HG03457 (cell line): ENCODE results near the gene VOPP1.

Source experiments
- ATAC-seq: cut with Tn5 transposase; IDR thresholded peaks from one replicate; pipeline ENCODE4 v1.9.1; 2021; ENCODE audit warnings: moderate number of reproducible peaks; ENCODE audit not compliant: unreplicated experiment

The VOPP1 gene

DNA sequence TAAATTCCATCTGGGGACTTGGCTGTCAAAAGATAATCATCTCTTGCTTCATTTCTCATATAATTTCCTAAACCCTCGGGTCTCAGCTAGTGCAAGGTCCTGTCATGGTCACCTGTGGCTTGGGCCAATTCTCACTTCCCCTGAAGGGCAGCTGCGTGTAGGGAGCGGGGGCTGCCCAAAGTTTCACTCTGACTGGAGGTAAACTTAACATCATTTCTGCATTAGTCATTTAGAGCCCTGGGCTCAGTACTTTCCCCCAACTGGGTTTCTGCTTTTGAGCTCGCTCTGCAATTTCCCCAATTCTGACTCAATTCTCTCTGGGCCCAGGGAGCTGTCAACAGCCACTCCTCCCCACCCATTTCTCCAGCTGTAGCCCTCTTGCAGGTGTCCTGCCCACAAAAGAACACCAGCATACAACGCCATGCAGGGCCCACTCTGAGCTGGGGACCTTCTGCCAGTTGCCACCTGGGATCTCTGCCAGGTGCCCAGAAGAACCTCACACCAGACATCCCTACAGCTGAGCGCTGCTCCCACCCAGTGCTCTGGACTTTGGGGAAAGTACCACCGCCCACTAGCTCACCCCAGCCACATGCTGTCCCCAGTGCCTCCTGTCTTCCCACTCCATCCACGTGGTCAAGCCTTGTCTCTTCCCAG, 37.9 kb downstream of the VOPP1 start:
- ATAC-seq = peak; percentile 57

DNA sequence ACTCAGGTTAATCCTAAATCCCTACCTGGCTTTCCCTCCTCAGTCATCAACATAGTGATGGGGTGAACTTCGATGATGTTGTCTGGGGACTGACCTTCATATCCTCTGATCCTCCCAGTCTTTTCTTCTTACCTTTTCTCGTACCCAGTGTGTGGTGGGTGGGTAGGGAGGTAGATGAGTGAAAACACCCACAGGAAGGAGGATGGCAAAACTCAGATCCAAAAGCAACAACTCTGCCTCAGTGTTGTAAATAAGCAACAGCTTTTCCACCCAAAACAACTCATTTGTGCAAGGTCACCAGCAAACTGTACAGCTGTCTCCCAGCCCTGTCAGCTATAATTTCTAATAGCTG, 38.6 kb downstream of the VOPP1 start:
- no peak for ATAC-seq

DNA sequence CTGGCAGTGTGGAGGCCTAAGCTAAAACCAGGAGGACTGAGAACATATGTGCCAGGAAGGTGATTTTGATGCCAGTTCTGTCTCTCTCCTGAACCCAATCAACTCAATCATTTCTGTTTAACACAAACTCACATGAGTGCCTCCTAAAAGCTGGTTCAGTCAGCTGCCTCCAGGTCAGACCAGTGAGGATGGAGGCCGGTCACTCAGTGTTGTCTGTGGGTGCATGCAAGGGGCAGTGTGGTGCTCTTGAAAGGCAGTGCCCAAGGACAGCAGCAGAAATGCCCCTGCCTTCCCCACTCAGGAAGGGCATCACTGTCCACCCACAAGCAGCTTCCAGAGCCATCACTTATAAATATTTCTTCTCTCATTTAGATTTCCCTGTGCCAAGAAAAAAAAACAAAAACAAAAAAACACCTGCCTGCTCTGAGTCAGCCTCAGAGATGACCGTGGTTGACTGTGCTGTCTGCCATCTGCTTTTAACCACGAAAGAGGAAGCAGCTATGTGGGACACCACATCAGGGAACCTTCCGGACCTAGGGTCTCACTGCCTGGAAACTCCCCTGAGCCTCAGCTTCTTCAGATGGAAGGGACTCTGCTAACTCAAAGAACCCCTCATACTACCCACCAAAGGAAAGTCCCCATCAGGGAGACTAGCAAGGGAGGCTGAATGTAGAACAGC, 39.1 kb downstream of the VOPP1 start:
- peak; percentile 51 for ATAC-seq

DNA sequence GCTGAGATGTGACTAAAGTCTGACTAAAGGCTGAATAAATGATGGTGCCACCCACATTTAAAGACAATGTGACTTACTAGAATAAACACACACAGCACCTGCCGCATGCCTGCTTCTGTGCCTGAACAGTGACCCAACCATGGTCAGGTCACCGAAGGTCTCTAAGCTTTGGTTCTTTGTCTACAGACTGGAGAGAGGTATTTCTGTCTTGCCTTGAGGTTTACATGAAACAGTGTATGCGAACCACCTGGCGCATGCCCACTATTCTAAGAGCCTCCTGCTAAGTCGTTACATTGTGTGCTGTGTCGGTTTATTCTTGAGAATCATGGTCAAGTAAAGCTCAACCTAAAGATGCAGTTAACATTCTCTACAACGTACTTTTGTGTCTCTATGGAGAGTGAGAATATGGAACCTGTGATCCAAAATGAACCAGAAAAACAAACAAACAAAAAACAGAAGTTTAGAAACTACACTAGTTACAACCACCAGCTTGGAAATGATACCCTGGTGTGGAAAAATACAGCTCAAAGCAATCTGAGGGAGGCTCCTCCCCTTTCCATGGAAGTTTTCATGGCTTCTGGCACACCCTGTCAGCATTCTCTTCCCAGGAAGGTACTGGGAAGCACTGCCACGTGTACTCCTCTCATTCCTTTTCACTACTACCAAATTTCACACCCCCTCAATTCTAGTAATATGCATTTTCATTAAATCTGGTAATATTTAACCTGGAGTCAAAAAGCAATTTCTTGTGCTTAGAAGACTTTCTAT, 40.0 kb downstream of the VOPP1 start:
- no peak for ATAC-seq

DNA sequence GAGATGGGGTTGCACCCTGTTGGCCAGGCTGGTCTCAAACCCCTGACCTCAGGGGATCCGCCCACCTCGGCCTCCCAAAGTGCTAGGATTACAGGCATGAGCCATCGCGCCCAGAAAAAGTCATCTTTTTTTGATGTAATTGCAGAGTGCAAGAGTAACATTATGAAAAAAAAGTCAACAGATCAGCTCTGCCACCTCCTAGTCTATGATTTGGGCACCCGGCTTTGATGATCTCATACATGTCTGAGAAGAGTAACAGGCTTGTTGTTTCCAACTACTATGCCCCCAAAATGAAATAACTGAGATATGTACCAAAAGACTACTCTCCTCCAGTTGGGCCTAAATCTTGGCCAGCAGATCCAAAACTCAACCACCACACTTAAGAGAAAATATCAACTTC, 40.8 kb downstream of the VOPP1 start:
- no peak for ATAC-seq

DNA sequence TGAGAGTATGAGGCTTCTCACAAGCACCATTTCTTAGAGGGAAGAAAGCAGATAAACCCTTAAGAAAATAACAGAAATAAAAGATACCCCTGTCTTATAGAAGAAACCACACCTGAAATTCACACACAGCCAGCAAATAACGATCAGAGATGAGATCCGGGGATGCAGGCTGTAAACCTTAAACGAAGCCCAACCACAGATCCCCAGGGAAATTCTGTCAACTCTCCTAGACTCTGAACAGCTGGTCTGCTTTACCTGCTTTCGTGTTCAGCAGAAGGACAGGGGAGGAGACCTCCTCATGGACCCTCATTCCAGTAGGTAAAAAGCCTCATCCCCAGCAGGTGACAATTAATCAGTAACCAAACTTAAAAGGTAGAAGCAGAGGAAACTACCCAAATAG, 45.0 kb downstream of the VOPP1 start:
- no peak for ATAC-seq

DNA sequence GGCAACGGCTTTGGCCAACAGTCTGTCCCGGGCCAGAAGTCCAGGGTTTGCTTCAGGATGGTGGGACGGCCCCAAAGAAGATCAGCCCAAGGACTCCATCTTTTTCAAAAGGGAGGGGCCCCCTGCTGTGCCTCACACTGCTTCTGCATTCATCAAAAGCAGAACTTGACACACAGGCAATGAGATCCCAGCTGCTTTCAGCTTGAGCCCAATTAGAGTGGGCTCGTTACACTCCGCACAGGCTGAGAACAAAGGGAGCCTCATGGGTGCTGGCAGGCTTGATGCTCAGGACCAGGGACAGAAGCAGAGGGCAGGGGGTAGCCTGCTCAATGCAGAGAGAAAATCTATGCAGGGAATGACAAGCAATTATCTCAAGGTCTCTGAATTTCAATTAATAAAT, 45.5 kb downstream of the VOPP1 start:
- no peak for ATAC-seq

DNA sequence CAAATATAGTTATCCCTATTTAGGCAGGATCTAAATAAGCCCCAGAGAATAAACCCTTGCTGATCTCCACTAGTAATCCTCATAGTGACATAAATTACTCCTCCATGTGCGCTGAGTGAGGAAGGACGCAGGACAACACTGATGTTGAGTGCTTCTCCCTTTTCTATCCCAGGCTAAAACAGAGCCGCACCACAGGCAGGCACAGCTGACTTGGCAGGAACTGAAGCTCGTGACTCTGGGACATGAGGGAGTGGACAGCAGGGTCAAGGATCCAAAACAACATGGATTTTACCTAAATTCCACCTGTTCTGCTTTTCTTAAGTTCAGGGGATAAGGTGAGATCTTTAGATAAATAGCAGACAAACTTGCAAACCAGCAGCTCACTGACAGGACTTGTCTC, 46.0 kb downstream of the VOPP1 start:
- no peak for ATAC-seq

DNA sequence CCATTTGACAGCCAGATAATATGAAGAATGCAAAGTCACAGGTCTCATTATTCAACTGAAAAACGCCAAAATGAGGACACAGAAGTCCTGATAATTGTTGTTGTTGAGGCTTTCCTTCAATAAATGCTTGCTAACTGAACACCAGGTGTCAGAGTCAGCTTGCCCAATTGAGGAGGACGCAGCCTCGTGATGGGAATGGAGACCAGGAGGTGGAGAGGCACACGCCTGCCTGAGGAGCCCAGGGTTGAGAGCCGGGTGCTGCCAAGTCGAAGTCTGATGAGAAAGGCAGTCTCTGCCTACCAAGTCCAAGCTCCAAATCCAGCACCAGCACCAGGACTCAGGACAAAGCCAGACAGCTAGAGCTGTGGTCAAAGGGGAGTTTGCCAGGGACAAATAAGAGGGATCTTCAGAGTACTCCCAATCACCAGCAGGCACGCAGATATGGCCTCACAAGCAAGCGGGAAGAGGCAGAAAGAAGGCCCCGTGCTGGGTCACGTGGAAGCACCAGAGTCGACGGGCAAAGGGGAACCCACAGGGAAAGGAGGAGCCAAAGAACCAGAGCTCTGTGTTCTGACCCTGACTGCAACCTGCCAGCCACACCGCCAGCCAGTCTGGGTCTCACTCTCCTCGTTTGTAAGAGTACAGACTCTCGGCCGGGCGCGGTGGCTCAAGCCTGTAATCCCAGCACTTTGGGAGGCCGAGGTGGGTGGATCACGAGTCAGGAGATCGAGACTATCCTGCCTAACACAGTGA, 47.6 kb downstream of the VOPP1 start:
- no peak for ATAC-seq

DNA sequence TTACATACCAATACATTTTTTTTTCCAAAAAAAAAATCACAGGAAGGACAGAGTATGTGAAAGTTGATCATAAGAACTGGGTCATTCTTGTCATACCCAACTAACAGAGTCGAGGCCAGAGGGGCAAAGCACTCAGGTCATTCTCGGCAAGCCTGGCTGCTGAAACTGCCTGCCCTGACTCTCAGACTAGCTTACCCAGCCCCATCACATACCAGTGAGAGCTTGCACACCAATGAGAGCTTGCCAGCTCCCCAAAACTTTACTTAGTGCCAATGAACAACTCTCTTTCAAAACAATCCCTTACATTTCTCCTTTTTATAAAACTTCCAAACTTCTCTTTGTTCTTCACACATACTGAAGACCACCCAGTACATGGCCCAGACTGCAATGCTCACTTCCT, 48.9 kb downstream of the VOPP1 start:
- no peak for ATAC-seq

DNA sequence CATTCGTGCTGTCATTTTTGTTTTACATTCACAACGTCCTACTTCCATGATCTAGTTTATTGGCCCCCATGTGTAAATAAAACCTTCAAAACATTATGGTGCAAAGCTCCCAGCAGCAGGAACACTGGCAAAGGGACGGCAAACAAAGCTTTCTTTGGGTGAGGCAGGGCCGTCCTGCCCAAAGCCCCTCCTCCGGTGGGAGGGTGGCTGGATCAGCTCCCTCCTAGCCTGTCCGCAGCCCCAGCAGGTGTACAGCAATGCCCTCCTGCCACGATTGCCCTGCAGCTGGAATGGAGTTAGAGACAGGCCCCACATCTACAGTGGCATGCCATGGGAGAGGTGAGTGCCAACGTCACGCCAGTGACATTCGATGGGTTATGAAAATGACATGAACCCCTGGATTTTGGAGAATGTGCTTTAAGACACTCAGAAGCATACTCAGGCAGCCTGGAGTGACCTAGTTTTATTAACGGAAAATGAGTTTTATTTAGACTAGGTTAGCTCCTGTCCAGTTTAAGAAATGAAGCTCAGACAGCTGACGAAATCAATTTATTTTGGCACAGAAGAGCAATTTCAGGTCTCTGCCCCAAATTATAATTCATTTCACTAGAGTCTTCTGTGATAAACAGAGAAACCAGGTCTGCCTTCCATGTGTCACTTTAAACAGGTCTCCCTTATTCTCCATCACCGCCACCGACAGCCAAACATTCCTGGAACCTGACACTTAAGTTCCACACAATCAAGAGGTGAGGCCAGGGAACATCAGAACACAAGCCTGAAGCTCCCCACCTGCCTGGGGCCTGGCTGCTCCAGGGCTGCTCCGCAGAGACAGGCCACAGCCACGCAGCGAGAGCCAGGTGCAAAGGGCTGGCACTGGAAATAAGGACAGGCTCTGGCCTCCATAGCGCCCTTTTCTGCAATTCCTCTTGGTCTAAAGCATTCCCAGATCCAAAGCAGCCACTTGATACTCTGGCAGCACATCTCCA, 50.1 kb downstream of the VOPP1 start:
- no peak for ATAC-seq

DNA sequence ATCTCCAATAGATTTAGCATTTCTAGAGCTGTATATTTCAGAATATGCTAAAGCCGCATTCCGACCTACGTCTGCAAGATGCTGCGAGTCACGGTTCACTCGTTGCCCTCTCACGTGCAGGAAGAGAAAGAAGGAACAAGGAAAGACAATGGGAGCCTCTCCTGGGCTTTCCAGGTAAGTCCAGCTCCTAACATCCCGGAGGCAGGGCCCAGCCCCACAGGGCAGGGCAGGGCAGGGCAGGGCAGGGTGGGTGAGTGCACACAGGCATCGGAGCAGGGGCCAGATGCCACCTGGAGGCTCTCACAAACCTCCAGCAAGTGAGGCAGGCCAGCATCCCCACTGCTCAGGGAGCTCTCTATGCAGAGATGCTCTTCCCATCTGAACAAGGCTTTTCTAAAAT, 50.8 kb downstream of the VOPP1 start:
- ATAC-seq = no peak

DNA sequence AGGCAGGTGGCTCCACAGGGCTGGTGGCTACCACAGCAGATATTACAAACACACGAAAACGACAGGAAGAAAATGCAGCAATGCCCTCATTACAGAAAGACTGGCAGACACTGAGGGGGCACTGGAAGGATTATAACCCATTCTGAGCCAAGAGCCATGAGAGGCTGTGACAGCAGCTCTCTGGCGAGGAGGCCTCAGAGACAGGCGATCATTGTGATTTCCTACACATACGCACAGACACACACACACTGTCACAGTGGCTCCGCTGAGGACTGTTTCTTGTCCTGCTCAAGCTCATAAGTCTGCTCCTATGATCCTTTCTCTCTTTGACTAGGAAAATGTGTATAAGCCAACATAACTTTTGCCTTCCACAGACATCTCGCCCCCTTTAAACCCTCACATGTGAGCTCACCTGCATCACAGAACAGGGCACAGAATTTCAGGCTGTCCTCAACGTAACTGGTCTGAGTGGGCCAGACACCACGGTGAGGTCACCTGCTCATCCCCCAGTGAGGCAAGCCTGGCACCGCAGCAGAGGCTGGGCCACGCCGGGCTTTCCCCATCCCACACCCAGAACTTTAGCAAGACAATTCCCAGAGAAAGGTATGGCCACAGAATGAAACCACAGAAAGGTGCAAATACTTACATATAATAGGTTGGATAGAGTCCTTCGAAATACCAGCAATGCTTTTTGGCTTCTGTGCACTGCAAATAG, 51.7 kb downstream of the VOPP1 start:
- no peak for ATAC-seq

DNA sequence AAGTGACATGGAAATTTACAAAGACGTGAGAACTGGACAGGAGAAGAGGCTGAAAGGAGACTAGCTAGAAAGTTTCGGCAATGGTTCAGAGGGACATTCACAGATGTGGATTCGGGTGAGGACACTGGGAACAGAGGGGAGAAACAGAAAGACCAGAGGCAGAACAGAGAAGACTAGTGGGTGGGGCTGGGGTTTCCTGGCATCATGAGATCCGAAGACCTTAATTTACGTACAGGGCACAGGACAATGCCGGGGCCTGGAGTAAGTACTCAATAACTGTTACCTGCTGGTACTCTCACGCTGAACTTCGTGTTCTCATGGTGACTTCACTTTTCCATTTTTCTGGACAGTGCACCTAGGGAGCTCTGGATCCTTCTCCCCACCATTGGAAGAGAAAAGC, 53.5 kb downstream of the VOPP1 start:
- no peak for ATAC-seq

DNA sequence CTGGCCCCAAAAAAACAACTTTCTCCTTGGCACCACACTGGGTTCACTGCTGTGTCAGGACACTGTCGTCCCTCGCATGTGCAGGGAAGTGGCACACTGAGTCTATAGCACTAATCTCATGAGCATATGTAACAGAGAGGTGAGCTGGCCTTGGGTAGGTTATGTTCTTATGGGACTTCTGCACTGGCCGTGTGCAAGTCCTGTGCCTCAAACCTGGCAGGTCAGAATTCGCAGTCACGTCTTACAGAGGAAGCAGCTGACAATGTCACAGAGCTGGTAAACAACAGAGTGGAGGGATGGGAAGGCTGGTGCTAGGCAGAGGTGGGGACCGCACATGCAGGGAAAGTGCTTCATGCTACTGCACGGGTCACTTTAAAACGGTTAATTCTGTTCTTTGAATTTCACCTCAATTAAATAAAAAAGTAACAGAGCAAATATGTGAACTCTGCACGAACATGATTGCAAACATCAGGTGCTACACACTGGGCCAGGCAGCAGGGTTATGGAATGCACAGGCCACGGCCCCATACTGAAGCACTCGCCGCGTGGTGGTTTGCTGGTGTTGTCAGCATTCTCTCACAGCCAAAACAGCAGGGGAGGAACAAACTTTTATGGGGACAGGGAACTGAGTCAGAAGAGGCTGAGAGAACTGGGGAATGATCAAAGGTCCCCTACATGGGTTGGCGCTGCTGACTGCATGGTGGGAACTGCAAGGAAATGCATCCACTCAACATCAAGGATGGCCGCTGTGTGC, 54.2 kb downstream of the VOPP1 start:
- no peak for ATAC-seq

DNA sequence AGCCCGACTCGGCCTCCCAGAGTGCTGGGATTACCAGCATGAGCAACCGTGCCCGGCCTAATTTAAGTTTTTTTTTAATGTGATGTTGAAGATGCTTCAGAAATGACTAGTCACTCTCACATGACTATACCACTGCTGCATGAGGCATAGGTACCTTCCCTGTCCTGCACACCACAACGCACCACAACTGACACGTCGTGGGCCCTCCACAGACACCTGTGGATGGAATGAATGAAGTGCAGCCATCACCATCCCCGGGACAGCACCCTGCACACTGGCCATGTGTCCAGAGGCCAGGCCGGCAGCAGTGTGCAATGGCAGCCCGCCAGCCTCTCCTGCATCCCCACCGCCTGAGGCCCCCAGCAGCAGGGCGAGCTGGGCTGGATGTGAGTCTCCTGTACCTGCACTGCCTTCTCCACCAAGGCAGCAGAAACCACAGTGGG, 55.1 kb downstream of the VOPP1 start:
- peak; percentile 67 for ATAC-seq

DNA sequence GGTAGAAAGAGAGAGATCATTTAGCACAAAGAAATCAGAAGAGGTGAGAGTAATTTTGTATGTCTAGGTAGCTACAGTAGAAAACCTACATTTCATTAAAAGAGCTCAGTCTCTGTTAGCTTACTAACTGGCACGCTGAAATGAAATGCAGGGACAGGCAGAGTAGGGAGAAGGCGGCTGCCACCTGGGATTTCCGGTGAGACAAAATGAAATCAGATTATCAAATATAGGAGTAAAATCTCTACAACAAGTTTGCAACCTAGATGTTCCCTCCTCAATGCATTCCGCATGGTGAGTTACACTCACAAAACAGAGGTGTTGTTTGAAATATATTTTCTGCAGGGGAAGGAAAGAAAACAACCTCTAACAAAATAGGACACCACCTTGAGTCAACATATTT, 55.9 kb downstream of the VOPP1 start:
- no peak for ATAC-seq

DNA sequence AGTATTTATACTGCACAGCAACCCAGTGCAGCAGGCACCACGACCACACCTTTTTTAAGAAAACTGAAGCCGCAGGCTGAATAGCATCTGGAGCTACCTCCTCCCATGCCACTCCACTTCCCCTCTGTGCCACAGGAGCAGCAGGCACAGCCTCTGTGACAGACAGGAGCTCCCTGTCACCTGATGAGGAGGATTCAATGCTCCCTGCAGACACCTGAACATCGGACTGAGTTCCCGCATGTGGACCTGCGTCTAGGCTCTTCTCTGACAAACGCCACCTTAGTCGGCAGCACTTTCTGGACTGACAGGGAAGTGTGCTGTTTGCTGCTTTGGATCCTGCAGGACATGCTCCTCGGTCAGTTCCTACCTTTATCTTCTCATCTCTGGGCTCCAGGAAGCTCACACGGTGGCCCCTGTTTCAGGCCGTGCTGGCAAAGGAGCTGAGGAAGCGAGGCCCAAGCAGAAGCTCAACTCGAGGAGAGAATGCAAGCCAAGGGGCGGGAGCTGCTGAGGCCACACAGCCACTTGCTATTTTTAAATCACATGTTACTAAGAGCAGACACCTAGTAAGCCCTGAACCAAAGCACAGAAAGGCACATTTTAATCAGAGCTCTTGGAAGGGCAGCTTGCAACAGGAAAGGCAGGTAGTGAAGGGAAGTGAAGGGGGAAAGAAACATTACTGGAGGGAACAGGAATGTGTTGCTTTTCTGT, 56.6 kb downstream of the VOPP1 start:
- no peak for ATAC-seq
